Lower lobe of right lung (tissue), 2 donors: ENCODE data around the gene KLHDC8A. TPM values are rescaled to one million over a fixed set of nuclear protein-coding genes. Genes with fewer than 3 reads are reported as not detected.

Experiments
- ATAC-seq, 2 donors: fragments of 200-7000 bp; cut with Tn5 transposase; one replicate each; pipeline ENCODE4 v1.9.1; 2020 to 2022; ENCODE audit warnings: mild to moderate bottlenecking in 2 of 2, moderate library complexity in 2 of 2
- DNase-seq: peaks from one replicate; pipeline ENCODE4 v3.0.0-alpha.2; 2020
- H3K27ac ChIP-seq: fragments of 200-600 bp; one replicate; pipeline ENCODE4 v1.8.0; 2022
- H3K27me3 ChIP-seq: fragments of 200-600 bp; one replicate; pipeline ENCODE4 v1.8.0; 2022; ENCODE audit warnings: low read depth
- H3K36me3 ChIP-seq: fragments of 200-600 bp; one replicate; pipeline ENCODE4 v1.8.0; 2022; ENCODE audit warnings: mild to moderate bottlenecking
- H3K4me1 ChIP-seq: fragments of 200-600 bp; one replicate; pipeline ENCODE4 v1.8.0; 2022
- H3K4me3 ChIP-seq: fragments of 200-600 bp; one replicate; pipeline ENCODE4 v1.8.0; 2022; ENCODE audit warnings: mild to moderate bottlenecking
- H3K9me3 ChIP-seq: fragments of 200-600 bp; one replicate; pipeline ENCODE4 v1.8.0; 2022
- intact Hi-C: fragments of 100-400 bp; cut with DNase I; formaldehyde crosslinking; loops from one replicate; pipeline ENCODE4 v1.11.0; 2022
- total RNA-seq: library from RNA; stranded (reverse); fragmentation: NEBNext Ultra II Directional; extraction: Animal tissue kit (Norgen Biotek cat#: 25700); gene quantifications from one replicate; pipeline ENCODE4 v1.2.1, GENCODE V29; 2021
- TF ChIP-seq, protein P1 (sequence below): fragments of 200-600 bp; IDR thresholded peaks from one replicate; pipeline ENCODE4 v1.8.0; 2022; ENCODE audit warnings: antibody characterized with exemption, mild to moderate bottlenecking
- donor health status: DM: no; HTN: yes; CAD: no; lungs with severe emphysema.

The KLHDC8A gene
- total RNA-seq, 1 donor from 2014 or later, result 0.97 TPM

DNA sequence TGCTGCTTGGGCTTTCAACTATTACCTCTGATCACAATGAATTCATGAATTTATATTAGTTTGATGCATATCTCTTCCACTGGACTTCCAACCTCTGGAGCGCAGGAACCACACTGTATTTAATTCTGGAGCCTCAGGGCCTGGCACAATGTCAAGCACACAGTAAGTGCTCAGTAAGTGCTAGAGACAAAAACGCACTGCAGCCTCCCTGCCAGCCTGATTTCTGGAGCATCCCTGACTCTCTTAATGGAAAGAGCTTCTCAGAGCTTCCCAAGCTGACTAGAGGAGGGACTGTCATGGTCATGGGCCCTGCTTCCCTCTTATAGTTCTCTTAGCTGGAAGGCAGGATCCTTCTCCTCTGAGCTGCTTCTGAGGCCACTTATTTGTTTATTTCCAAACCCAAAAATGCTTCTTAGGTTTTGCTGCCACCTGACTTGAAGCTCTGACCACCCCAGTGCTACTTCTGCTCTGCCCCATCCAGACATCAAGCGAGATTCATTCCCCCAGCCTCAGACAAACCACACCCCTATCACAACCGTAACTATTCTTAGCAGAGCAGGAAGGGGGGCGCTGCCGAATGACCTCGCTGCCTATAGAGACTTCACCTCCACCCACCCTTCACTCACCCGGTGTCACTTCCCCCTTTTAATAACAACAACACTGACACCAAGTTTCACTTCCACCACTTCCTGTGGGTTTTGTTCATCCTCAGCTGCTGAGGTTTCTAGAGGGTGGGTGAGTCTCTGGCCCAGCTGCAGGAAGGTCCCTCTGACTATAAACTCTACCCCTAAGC lies 68.8 kb downstream of the KLHDC8A start:
- no peak overlapping the region for H3K4me3 ChIP-seq
- DNase-seq, result peak; percentile 85
- H3K4me1 ChIP-seq, result peaks cover 53% of the 10 kb centered on the region
- H3K27ac ChIP-seq, result peak overlapping the region; percentile 60
- H3K36me3 ChIP-seq, result no peaks in the 10 kb centered on the region
- intact Hi-C loops, result no loop called here
- TF ChIP-seq, protein P1, sequence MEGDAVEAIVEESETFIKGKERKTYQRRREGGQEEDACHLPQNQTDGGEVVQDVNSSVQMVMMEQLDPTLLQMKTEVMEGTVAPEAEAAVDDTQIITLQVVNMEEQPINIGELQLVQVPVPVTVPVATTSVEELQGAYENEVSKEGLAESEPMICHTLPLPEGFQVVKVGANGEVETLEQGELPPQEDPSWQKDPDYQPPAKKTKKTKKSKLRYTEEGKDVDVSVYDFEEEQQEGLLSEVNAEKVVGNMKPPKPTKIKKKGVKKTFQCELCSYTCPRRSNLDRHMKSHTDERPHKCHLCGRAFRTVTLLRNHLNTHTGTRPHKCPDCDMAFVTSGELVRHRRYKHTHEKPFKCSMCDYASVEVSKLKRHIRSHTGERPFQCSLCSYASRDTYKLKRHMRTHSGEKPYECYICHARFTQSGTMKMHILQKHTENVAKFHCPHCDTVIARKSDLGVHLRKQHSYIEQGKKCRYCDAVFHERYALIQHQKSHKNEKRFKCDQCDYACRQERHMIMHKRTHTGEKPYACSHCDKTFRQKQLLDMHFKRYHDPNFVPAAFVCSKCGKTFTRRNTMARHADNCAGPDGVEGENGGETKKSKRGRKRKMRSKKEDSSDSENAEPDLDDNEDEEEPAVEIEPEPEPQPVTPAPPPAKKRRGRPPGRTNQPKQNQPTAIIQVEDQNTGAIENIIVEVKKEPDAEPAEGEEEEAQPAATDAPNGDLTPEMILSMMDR, result no peak
- peak; percentile 57 to 80 for ATAC-seq
- no peaks in the 10 kb centered on the region for H3K27me3 ChIP-seq
- no peaks in the 10 kb centered on the region for H3K9me3 ChIP-seq

DNA sequence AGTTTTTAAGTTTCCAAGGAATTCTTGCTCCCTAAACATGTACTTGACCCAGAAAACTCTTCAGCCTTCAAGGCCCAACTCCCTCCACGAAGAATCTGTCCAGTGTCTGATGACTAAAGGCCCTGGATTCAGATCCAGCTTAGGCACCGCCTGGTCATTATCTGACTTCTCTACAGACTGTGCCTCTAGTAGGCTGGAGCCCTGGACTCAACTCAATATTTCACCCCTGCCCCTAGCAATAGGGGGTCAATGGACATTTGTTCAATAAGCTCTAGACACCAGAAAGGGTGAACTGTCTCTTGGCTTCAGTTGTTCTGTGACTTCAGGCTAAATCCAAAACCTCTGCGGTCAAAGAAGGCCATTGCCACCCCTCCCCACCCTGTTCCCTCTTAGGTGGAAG lies 69.6 kb downstream of the KLHDC8A start:
- H3K27me3 ChIP-seq, result no peaks in the 10 kb centered on the region
- TF ChIP-seq, protein P1, result no peak
- H3K36me3 ChIP-seq, result no peaks in the 10 kb centered on the region
- DNase-seq (no peak), ATAC-seq (no peak)
- H3K9me3 ChIP-seq, result no peaks in the 10 kb centered on the region
- H3K27ac ChIP-seq, result peak overlapping the region; percentile 60
- H3K4me1 ChIP-seq, result peaks cover 53% of the 10 kb centered on the region
- intact Hi-C loops, result no loop called here
- H3K4me3 ChIP-seq, result no peak overlapping the region

- no peaks in the 10 kb centered on the region for H3K27me3 ChIP-seq
- H3K36me3 ChIP-seq, result no peaks in the 10 kb centered on the region
- intact Hi-C loops, result no loop called here
- peaks cover 53% of the 10 kb centered on the region for H3K4me1 ChIP-seq
- no peaks in the 10 kb centered on the region for H3K9me3 ChIP-seq
- H3K4me3 ChIP-seq, result no peak overlapping the region
- H3K27ac ChIP-seq, result no peak overlapping the region
- TF ChIP-seq, protein P1, result no peak
- no peak for ATAC-seq
- no peak for DNase-seq
Observed at GRCh38 chr1:205286335-205286950, 70.3 kb downstream of the KLHDC8A start.

Other genes with a start within 250 kb of the KLHDC8A start
- 17.9 TPM for gene RBBP5, start 234.9 kb downstream of the KLHDC8A start, total RNA-seq
- gene DSTYK, start 145.2 kb downstream of the KLHDC8A start, total RNA-seq, result 10.7 TPM
- 3.0 TPM for gene TMCC2, start 129.0 kb downstream of the KLHDC8A start, total RNA-seq
- 6.8 TPM for gene NUAK2, start 35.2 kb downstream of the KLHDC8A start, total RNA-seq
- gene LEMD1, start 65.1 kb upstream of the KLHDC8A start, total RNA-seq, result not detected
- gene BLACAT1, start 99.1 kb upstream of the KLHDC8A start, total RNA-seq, result 1.0 TPM
- 36.6 TPM for gene CDK18, start 147.7 kb upstream of the KLHDC8A start, total RNA-seq